ENCODE data around the gene STXBP1. TPM values are rescaled to one million over a fixed set of nuclear protein-coding genes. Genes with fewer than 3 reads are reported as not detected.
A peak's percentile ranks its signal among the peaks of the same experiment; 100 is the strongest.

Gene STXBP1
- total RNA-seq (2012; rRNA removed) = 16.2 and 32.7 TPM in 2 replicates

GRCh38 chr9:127611899-127612790, at the start of gene STXBP1:
Gene STXBP1 (plus strand): TSS chr9:127612277. CDS start chr9:127612404, 127 bp downstream.
- H3K27me3 ChIP-seq (ENCODE audit: control insufficient read depth, insufficient read depth, low read length) = peaks cover 8% of the 10 kb centered on the region
- H3K9me3 ChIP-seq (replicated peaks; ENCODE audit: low read length) = no peaks in the 10 kb centered on the region
- peaks cover 32% of the 10 kb centered on the region for H3K4me1 ChIP-seq (ENCODE audit: control insufficient read depth, insufficient read depth, low read length)
- peak within 1 kb of the TSS; percentile 88 for H3K9ac ChIP-seq (ENCODE audit: low read depth, low read length)
- peak within 1 kb of the TSS; percentile 100 for H3K4me2 ChIP-seq (ENCODE audit: low read length)
- H3K36me3 ChIP-seq (ENCODE audit: insufficient read depth, low read length) = no peaks in the 10 kb centered on the region
- peak within 1 kb of the TSS; percentile 99 for H3K4me3 ChIP-seq (ENCODE audit: low read length)

- H3K9me3 ChIP-seq (replicated peaks; ENCODE audit: low read length) = no peaks in the 10 kb centered on the region
- H3K27me3 ChIP-seq (ENCODE audit: control insufficient read depth, insufficient read depth, low read length) = no peaks in the 10 kb centered on the region
- H3K36me3 ChIP-seq (ENCODE audit: insufficient read depth, low read length) = peaks cover 72% of the 10 kb centered on the region
- peaks cover 86% of the 10 kb centered on the region for H3K4me1 ChIP-seq (ENCODE audit: control insufficient read depth, insufficient read depth, low read length)
- peak overlapping the region; percentile 71 for H3K9ac ChIP-seq (ENCODE audit: low read depth, low read length)
- peak overlapping the region; percentile 80 for H3K4me2 ChIP-seq (ENCODE audit: low read length)
- peak overlapping the region; percentile 62 for H3K4me3 ChIP-seq (ENCODE audit: low read length)
These were observed 49.7 kb upstream of the STXBP1 start for GRCh38 chr9:127562279-127562796.

GRCh38 chr9:127562841-127563401, 49.2 kb upstream of the STXBP1 start:
- Histone ChIP-seq H3K36me3 (ENCODE audit: insufficient read depth, low read length) (peaks cover 78% of the 10 kb centered on the region), H3K9ac (ENCODE audit: low read depth, low read length) (peak overlapping the region; percentile 71), H3K4me1 (ENCODE audit: control insufficient read depth, insufficient read depth, low read length) (peaks cover 80% of the 10 kb centered on the region), H3K9me3 (replicated peaks; ENCODE audit: low read length) (no peaks in the 10 kb centered on the region), H3K4me3 (ENCODE audit: low read length) (peak overlapping the region; percentile 62), H3K4me2 (ENCODE audit: low read length) (peak overlapping the region; percentile 80), H3K27me3 (ENCODE audit: control insufficient read depth, insufficient read depth, low read length) (no peaks in the 10 kb centered on the region)

- Histone ChIP-seq H3K4me3 (ENCODE audit: low read length) (no peak overlapping the region), H3K4me1 (ENCODE audit: control insufficient read depth, insufficient read depth, low read length) (peaks cover 74% of the 10 kb centered on the region), H3K9ac (ENCODE audit: low read depth, low read length) (peak overlapping the region; percentile 71), H3K9me3 (replicated peaks; ENCODE audit: low read length) (no peaks in the 10 kb centered on the region), H3K36me3 (ENCODE audit: insufficient read depth, low read length) (peaks cover 76% of the 10 kb centered on the region), H3K4me2 (ENCODE audit: low read length) (peak overlapping the region; percentile 80), H3K27me3 (ENCODE audit: control insufficient read depth, insufficient read depth, low read length) (no peaks in the 10 kb centered on the region)
These were observed 48.5 kb upstream of the STXBP1 start for GRCh38 chr9:127563579-127563978.

GRCh38 chr9:127565231-127565630, 46.8 kb upstream of the STXBP1 start:
- H3K36me3 ChIP-seq (ENCODE audit: insufficient read depth, low read length) = peaks cover 59% of the 10 kb centered on the region
- H3K4me1 ChIP-seq (ENCODE audit: control insufficient read depth, insufficient read depth, low read length) = peaks cover 68% of the 10 kb centered on the region
- H3K9ac ChIP-seq (ENCODE audit: low read depth, low read length) = no peak overlapping the region
- H3K27me3 ChIP-seq (ENCODE audit: control insufficient read depth, insufficient read depth, low read length) = no peaks in the 10 kb centered on the region
- H3K4me3 ChIP-seq (ENCODE audit: low read length) = peak overlapping the region; percentile 26
- peak overlapping the region; percentile 98 for H3K4me2 ChIP-seq (ENCODE audit: low read length)
- no peaks in the 10 kb centered on the region for H3K9me3 ChIP-seq (replicated peaks; ENCODE audit: low read length)

- Histone ChIP-seq H3K4me3 (ENCODE audit: low read length) (peak overlapping the region; percentile 94), H3K9ac (ENCODE audit: low read depth, low read length) (peak overlapping the region; percentile 95), H3K27me3 (ENCODE audit: control insufficient read depth, insufficient read depth, low read length) (no peaks in the 10 kb centered on the region), H3K9me3 (replicated peaks; ENCODE audit: low read length) (no peaks in the 10 kb centered on the region), H3K4me2 (ENCODE audit: low read length) (peak overlapping the region; percentile 98), H3K36me3 (ENCODE audit: insufficient read depth, low read length) (peaks cover 48% of the 10 kb centered on the region), H3K4me1 (ENCODE audit: control insufficient read depth, insufficient read depth, low read length) (peaks cover 66% of the 10 kb centered on the region)
These were observed 45.6 kb upstream of the STXBP1 start for GRCh38 chr9:127566351-127567001.

GRCh38 chr9:127567035-127567729, 44.9 kb upstream of the STXBP1 start:
- H3K4me2 ChIP-seq (ENCODE audit: low read length) = peak overlapping the region; percentile 98
- no peaks in the 10 kb centered on the region for H3K27me3 ChIP-seq (ENCODE audit: control insufficient read depth, insufficient read depth, low read length)
- peak overlapping the region; percentile 94 for H3K4me3 ChIP-seq (ENCODE audit: low read length)
- H3K9me3 ChIP-seq (replicated peaks; ENCODE audit: low read length) = no peaks in the 10 kb centered on the region
- peaks cover 48% of the 10 kb centered on the region for H3K36me3 ChIP-seq (ENCODE audit: insufficient read depth, low read length)
- H3K9ac ChIP-seq (ENCODE audit: low read depth, low read length) = peak overlapping the region; percentile 95
- H3K4me1 ChIP-seq (ENCODE audit: control insufficient read depth, insufficient read depth, low read length) = peaks cover 64% of the 10 kb centered on the region

- Histone ChIP-seq H3K36me3 (ENCODE audit: insufficient read depth, low read length) (peaks cover 41% of the 10 kb centered on the region), H3K4me1 (ENCODE audit: control insufficient read depth, insufficient read depth, low read length) (peaks cover 64% of the 10 kb centered on the region), H3K9me3 (replicated peaks; ENCODE audit: low read length) (no peaks in the 10 kb centered on the region), H3K27me3 (ENCODE audit: control insufficient read depth, insufficient read depth, low read length) (no peaks in the 10 kb centered on the region), H3K9ac (ENCODE audit: low read depth, low read length) (peak overlapping the region; percentile 95), H3K4me3 (ENCODE audit: low read length) (peak overlapping the region; percentile 94), H3K4me2 (ENCODE audit: low read length) (peak overlapping the region; percentile 98)
These were observed 44.1 kb upstream of the STXBP1 start for GRCh38 chr9:127567730-127568617.

GRCh38 chr9:127568618-127568970, 43.5 kb upstream of the STXBP1 start:
- peak overlapping the region; percentile 95 for H3K9ac ChIP-seq (ENCODE audit: low read depth, low read length)
- H3K4me2 ChIP-seq (ENCODE audit: low read length) = peak overlapping the region; percentile 98
- H3K27me3 ChIP-seq (ENCODE audit: control insufficient read depth, insufficient read depth, low read length) = no peaks in the 10 kb centered on the region
- H3K9me3 ChIP-seq (replicated peaks; ENCODE audit: low read length) = no peaks in the 10 kb centered on the region
- peaks cover 63% of the 10 kb centered on the region for H3K4me1 ChIP-seq (ENCODE audit: control insufficient read depth, insufficient read depth, low read length)
- peaks cover 38% of the 10 kb centered on the region for H3K36me3 ChIP-seq (ENCODE audit: insufficient read depth, low read length)
- peak overlapping the region; percentile 94 for H3K4me3 ChIP-seq (ENCODE audit: low read length)
